AG09319 (cell line): ENCODE results near the gene TTC21A.

Source experiments
- DNase-seq: peaks from one replicate; pipeline ENCODE4 v3.0.0-alpha.2; 2010; ENCODE audit warnings: low read depth; ENCODE audit errors: extremely low read depth
- TF ChIP-seq, protein P1 (sequence below): IDR thresholded peaks from 2 replicates; pipeline ENCODE4 v1.5.1; 2011; ENCODE audit warnings: low read depth, mild to moderate bottlenecking, inconsistent platforms, low read length, moderate library complexity

TTC21A gene

DNA sequence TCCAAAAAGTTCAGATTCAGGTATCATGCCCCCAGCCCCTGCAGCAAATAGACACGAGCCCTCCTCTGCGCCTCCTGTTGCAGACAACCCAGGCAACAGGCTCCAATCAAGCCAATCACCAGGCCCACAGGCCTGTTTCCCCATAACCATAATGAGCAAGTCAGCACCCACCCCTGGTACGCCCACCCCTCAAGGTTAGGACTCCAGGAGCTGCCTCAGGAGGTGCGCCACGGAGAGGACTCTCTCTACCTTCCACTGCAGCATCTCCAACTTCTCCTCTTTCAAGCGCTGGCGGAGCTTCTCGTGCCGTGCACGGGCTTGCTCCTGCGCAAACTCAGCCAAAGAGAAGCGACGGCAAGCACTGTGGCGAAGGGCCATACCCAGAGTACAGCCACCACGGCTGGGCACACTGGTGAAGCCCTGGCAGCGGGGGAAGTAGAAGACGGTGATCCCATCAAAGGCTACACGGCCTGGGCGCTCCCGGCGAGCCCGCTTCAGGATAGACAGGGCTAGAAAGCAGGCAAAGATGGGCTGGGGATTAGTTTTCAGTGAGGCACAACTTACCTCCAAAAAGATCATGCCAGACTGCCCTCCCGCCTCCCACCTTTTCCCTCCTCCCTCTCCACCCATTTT is 37.4 kb downstream of the TTC21A start:
- no peak for DNase-seq
- TF ChIP-seq, protein P1, sequence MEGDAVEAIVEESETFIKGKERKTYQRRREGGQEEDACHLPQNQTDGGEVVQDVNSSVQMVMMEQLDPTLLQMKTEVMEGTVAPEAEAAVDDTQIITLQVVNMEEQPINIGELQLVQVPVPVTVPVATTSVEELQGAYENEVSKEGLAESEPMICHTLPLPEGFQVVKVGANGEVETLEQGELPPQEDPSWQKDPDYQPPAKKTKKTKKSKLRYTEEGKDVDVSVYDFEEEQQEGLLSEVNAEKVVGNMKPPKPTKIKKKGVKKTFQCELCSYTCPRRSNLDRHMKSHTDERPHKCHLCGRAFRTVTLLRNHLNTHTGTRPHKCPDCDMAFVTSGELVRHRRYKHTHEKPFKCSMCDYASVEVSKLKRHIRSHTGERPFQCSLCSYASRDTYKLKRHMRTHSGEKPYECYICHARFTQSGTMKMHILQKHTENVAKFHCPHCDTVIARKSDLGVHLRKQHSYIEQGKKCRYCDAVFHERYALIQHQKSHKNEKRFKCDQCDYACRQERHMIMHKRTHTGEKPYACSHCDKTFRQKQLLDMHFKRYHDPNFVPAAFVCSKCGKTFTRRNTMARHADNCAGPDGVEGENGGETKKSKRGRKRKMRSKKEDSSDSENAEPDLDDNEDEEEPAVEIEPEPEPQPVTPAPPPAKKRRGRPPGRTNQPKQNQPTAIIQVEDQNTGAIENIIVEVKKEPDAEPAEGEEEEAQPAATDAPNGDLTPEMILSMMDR = no peak

DNA sequence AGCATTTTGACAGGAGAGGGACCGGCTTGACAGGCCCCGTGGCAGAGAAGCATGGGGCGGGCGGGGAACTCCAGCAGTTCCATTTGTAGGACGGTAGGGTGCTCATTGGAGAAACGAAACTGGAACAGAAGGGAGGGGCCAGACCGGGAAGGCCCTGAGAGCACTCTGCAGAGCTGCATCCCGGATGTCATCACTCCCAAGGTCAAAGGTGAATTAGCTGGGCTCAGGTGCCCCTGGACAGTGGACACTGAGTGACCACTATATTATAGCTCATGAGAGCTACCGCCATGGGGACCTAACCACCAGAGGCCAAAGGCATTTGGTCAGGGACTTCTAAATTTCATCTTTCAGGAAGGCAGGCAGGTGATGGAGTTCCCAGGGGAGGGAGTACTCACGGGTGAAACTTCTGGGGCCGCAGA is 38.6 kb downstream of the TTC21A start:
- TF ChIP-seq, protein P1 = no peak; the same call in none of the 2 replicates
- no peak for DNase-seq

DNA sequence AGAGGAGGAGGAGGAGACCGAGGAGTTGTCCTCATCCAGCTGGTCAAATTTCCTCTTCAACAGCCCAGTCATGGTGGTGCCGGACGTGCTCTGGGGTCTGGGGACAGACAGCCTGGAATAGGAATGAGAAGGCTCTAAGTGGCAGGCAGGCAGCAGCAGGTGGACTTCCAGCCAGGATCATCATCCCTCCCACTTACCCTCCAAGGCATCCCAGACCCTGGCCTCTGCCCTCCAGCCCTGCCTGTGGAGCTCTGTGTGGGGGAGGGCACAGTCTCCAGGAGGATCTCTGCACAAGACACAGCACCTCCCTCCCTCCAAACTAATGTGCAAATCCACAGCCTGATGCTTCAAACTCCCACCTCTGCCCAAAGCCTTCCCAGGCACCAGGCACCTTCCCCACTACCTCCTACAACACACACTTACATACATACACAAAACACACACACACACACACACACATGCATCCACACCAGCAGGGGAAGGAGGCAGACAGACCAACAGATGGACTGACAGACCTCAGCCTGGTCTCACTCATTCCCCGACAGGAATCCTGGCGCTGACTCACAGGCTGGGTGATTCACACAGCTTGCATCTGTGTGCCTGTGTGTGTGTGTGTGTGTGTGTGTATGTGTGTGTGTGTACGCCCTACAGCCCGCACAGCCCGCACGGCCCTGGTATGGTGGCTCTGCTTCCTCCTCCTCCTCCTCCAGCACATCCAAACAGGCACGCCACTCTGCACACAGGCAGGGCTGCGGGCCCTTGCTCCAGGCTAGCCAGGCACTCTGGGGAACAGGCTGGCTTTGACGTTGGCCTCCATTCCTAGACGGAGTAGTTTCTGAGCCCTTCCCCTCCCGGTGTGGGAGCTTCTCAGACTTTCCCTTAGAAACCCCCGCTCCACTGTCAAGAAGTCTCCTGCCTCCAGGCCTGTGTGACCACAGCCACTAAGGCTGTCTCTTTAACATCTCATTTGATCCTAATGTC is 39.4 kb downstream of the TTC21A start:
- TF ChIP-seq, protein P1 = no peak
- peak; percentile 91 for DNase-seq

DNA sequence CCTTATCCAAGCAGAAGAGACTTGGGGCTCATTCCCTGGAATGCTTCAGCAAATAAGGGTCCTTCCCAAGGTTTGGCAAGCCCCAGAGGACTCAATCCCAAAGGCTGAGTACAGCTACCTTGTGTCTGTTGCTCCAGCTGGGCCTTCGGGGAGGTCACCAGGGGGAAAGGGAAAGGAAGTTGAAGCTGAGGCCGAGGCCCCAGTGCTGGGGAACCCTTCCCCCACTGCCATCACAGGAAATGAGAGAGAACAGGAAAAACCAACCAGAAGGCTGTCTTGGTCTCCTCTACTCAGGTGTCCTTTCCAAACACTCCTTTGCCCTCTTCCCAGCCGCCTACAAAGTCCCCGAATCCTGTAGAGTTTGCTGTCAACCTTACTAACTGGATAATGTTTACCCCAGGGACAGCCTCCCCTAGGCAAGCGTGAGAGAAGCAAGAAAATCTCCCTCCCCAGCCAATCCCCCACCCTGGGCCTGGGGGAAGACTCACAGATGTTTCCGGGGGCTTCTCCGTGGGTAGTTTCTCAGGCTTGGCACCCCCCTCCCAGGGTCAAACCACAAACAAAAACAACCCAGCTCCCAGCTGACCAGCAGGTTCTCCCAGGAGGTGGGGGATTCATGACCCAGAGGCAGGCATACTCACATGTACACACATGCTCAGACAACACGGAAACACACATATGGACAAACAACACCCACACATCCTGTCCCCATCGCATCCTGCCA is 40.4 kb downstream of the TTC21A start:
- no peak for DNase-seq
- TF ChIP-seq, protein P1 = no peak

DNA sequence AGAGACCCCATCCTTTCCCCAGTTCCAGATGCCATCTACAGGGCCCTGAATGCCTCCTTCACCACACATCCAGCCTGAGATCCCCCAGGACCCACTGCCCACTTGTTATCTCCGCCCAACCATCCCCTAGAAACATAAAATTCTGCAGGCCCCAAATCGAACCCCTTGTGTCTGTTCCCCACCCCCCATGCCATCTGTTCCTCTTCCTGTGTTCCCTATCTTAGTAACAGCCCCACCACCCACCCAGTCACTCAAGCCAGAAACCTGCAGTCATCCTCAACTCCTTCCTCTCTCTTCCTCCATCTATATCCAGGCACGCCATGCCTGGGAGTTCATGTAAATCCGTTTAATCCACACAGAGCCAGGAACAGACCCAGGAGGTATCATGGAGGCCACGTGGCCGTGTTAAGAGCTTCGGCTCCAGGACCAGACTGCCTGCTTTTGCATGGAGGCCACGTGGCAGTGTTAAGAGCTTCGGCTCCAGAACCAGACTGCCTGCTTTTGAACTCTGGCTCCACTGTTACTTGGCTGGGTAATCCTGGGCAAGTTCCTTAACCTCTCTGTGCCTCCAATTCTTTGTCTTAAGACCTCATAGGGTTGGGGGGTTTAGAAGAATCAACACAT is 41.1 kb downstream of the TTC21A start:
- DNase-seq = no peak
- TF ChIP-seq, protein P1 = no peak

DNA sequence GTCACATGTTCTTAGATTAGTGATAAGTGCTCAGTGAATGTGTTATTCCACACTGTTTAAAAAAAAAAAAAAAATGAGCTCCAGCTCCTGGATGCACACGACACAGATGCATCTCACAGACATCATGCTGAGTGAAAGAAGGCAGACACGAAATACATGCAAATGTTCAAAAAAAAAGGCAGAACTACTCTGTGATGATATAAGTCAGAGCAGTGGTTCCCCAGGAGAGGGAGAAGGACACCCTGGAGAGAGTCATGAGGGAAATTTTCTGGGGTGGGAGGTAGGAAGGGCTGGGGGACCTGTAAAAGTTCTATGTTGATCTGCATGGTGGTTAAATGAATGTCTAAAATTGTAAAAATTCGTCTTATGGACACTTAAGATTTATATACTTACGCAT is 41.6 kb downstream of the TTC21A start:
- no peak for DNase-seq
- TF ChIP-seq, protein P1 = no peak
